HepG2 (cell line): ENCODE results near the gene PACSIN1. TPM values are rescaled to one million over a fixed set of nuclear protein-coding genes. Genes with fewer than 3 reads are reported as not detected.

ENCODE experiments used
- ATAC-seq: fragments of 200-7000 bp; cut with Tn5 transposase; 3 replicates; pipeline ENCODE4 v1.9.1; 2020; ENCODE audit warnings: mild to moderate bottlenecking, moderate library complexity
- BruUV-seq: library from RNA; stranded (reverse); fragments of 400-500 nt; replicated peaks from 2 replicates; lab custom pipeline; 2021; lab: Mats Ljungman, UMichigan
- CTCF ChIA-PET: fragments of 300-600 bp; formaldehyde crosslinking; extraction: SDS; loops from one replicate; lab custom pipeline; 2021; ENCODE audit warnings: low total read pairs, inconsistent platforms, low intra/inter-chr PET ratio; lab: Yijun Ruan, JAX
- POLR2A ChIA-PET: fragments of 350-600 bp; sonication (Branson Sonifier 250); formaldehyde crosslinking; loops from one replicate; lab custom pipeline; 2020; ENCODE audit warnings: antibody characterized with exemption, inconsistent platforms; lab: Yijun Ruan, JAX
- DNase-seq: peaks from one replicate; pipeline ENCODE4 v3.0.0-alpha.2; 2015; ENCODE audit warnings: low spot score
- FAIRE-seq: peaks from 3 replicates; lab custom pipeline; 2011; peaks lifted over from hg19 to GRCh38; lab: Jason Lieb, UNC
- H2AFZ ChIP-seq: one replicate; pipeline ENCODE4 v1.6.1; 2011; ENCODE audit warnings: low read length, inconsistent platforms
- H3K27ac ChIP-seq: fragments of 300-600 bp; 3 replicates; pipeline ENCODE4 v1.8.0; 2011; ENCODE audit warnings: mixed run types, mild to moderate bottlenecking, mixed read lengths, low read length, inconsistent platforms; ENCODE audit not compliant: insufficient read depth; ENCODE audit errors: extremely low read length
- H3K27me3 ChIP-seq, 2 experiments: fragments of 200-600 bp in 1 of 2; 2 replicates in 1 of 2; 3 replicates in 1 of 2; pipeline versions ENCODE4 v1.6.0 to v1.8.0; 2011; ENCODE audit warnings: low read length in 2 of 2, mild to moderate bottlenecking in 2 of 2, moderate library complexity in 2 of 2, inconsistent platforms in 1 of 2; ENCODE audit not compliant: insufficient read depth in 2 of 2, control insufficient read depth in 1 of 2
- H3K36me3 ChIP-seq, 2 experiments: fragments of 200-600 bp in 1 of 2; replicated peaks in 1 of 2; 2 replicates in 1 of 2; 3 replicates in 1 of 2; pipeline versions ENCODE4 v1.5.1 to v1.8.0; 2011; ENCODE audit warnings: low read length in 2 of 2, inconsistent platforms in 1 of 2; ENCODE audit not compliant: insufficient read depth in 2 of 2, control insufficient read depth in 1 of 2
- H3K4me1 ChIP-seq: 2 replicates; pipeline ENCODE4 v1.5.1; 2012; ENCODE audit warnings: low read length, inconsistent platforms; ENCODE audit not compliant: insufficient read depth
- H3K4me2 ChIP-seq: 2 replicates; pipeline ENCODE4 v1.6.0; 2011; ENCODE audit warnings: low read depth, low read length, inconsistent platforms
- H3K4me3 ChIP-seq, 3 experiments: fragments of 200-600 bp in 1 of 3; sonication (generic), shearing (Covaris generic) in 1 of 3; replicated peaks in 1 of 3; 2 replicates each; pipeline ENCODE4 v1.5.1; 2011 to 2016; ENCODE audit warnings: low read length in 3 of 3, inconsistent platforms in 2 of 3, low read depth in 2 of 3, mild to moderate bottlenecking in 2 of 3, control low read depth in 1 of 3, mixed read lengths in 1 of 3; ENCODE audit not compliant: insufficient read depth in 1 of 3
- H3K79me2 ChIP-seq: one replicate; pipeline ENCODE4 v1.6.1; 2011; ENCODE audit warnings: low read length, inconsistent platforms; ENCODE audit not compliant: insufficient read depth
- H3K9ac ChIP-seq: 2 replicates; pipeline ENCODE4 v1.6.0; 2011; ENCODE audit warnings: mild to moderate bottlenecking, low read depth, low read length, inconsistent platforms; ENCODE audit not compliant: insufficient read depth
- H3K9me3 ChIP-seq: 2 replicates; pipeline ENCODE4 v1.5.1; 2012; ENCODE audit warnings: mild to moderate bottlenecking, low read length
- H4K20me1 ChIP-seq: 2 replicates; pipeline ENCODE4 v1.6.0; 2011; ENCODE audit warnings: inconsistent platforms, mild to moderate bottlenecking, low read length, moderate library complexity; ENCODE audit not compliant: insufficient read depth
- HDAC6 ChIP-seq: fragments of 200-600 bp; sonication (generic); IDR thresholded peaks from 2 replicates; pipeline ENCODE4 v1.7.0; 2017; ENCODE audit warnings: mild to moderate bottlenecking, antibody characterized with exemption, low read length, low read depth
- KAT2B ChIP-seq: fragments of 150-350 bp; IDR thresholded peaks from 2 replicates; pipeline ENCODE4 v1.6.1; 2014; ENCODE audit warnings: low read depth, low read length, borderline replicate concordance
- KAT8 ChIP-seq: IDR thresholded peaks from 2 replicates; pipeline ENCODE4 v1.6.1; 2016; ENCODE audit warnings: missing genetic modification reagents, missing compliant biosample characterization
- NFYB ChIP-seq: sonication (generic); formaldehyde crosslinking; IDR thresholded peaks from 2 replicates; pipeline ENCODE4 v1.4.0; 2020; ENCODE audit warnings: missing genetic modification reagents
- NFYC ChIP-seq: IDR thresholded peaks from 2 replicates; pipeline ENCODE4 v1.6.1; 2016; ENCODE audit warnings: missing genetic modification reagents, missing compliant biosample characterization
- NR2F1 ChIP-seq, 2 experiments: fragments of 450-650 bp in 1 of 2; formaldehyde crosslinking in 1 of 2; IDR thresholded peaks; 2 replicates each; pipeline versions ENCODE4 v1.5.0 to v1.6.1; 2016 to 2020; ENCODE audit warnings: mild to moderate bottlenecking in 1 of 2, missing compliant biosample characterization in 1 of 2, missing genetic modification reagents in 1 of 2, moderate library complexity in 1 of 2
- ZFX ChIP-seq: sonication (generic); formaldehyde crosslinking; IDR thresholded peaks from 2 replicates; pipeline ENCODE4 v1.4.0; 2020; ENCODE audit warnings: mild to moderate bottlenecking, low read depth, missing genetic modification reagents, moderate library complexity
- ZNF17 ChIP-seq: sonication (generic); formaldehyde crosslinking; IDR thresholded peaks from 2 replicates; pipeline ENCODE4 v1.5.0; 2020; ENCODE audit warnings: mild to moderate bottlenecking, missing genetic modification reagents
- ZNF235 ChIP-seq: sonication (generic); formaldehyde crosslinking; IDR thresholded peaks from 2 replicates; pipeline ENCODE4 v1.8.1; 2023; ENCODE audit warnings: mild to moderate bottlenecking, missing genetic modification reagents, borderline replicate concordance
- ZNF343 ChIP-seq: sonication (generic); formaldehyde crosslinking; IDR thresholded peaks from 2 replicates; pipeline ENCODE4 v1.4.0; 2020; ENCODE audit warnings: mild to moderate bottlenecking, missing genetic modification reagents
- ZNF713 ChIP-seq: sonication (generic); formaldehyde crosslinking; IDR thresholded peaks from 2 replicates; pipeline ENCODE4 v1.4.0; 2020; ENCODE audit warnings: mild to moderate bottlenecking, missing genetic modification reagents
- ZNF879 ChIP-seq: sonication (generic); formaldehyde crosslinking; IDR thresholded peaks from 2 replicates; pipeline ENCODE4 v1.8.1; 2023; ENCODE audit warnings: missing genetic modification reagents
- ZSCAN31 ChIP-seq: sonication (generic); formaldehyde crosslinking; IDR thresholded peaks from 2 replicates; pipeline ENCODE4 v1.5.0; 2020; ENCODE audit warnings: low read depth, mild to moderate bottlenecking, missing genetic modification reagents
- WGBS: methylation state at CpG from one replicate; pipeline ENCODE4 v1.1.6; 2017; ENCODE audit warnings: low lambda C conversion rate; 5-methylcytosine and 5-hydroxymethylcytosine counted together
- in situ Hi-C: cut with HindIII; loops from 2 replicates; pipeline ENCODE4 v1.10.0; 2017; ENCODE audit warnings: low pct_unique_long_range_greater_than_20kb; ENCODE audit not compliant: extremely low pct_ligation_motif_present
- intact Hi-C: fragments of 100-400 bp; cut with micrococcal nuclease; formaldehyde crosslinking; loops from one replicate; pipeline ENCODE4 v1.10.0; 2022; ENCODE audit not compliant: unreplicated experiment
- polyA plus RNA-seq, 8 experiments: library from polyadenylated mRNA; depleted of rRNA in 3 of 8; stranded (reverse) in 7 of 8; unstranded in 1 of 8; fragments of >200 nt; fragmentation: Illumina TruSeq in 4 of 8; extraction: Trizol in 4 of 8; gene quantifications; 2 replicates each; pipeline versions ENCODE4 v1.2.1 to v1.2.3, GENCODE V29; 2011 to 2016; ENCODE audit warnings: low read depth in 4 of 8, missing spikeins in 1 of 8, mixed read lengths in 1 of 8; ENCODE audit not compliant: insufficient read depth in 1 of 8
- total RNA-seq, 5 experiments: library from RNA; depleted of rRNA; stranded (reverse); fragments of >200 nt; fragmentation: Illumina TruSeq; extraction: Trizol; gene quantifications; 2 replicates each; pipeline ENCODE4 v1.2.3, GENCODE V29; 2016; ENCODE audit warnings: low read depth in 1 of 5
- TF ChIP-seq, protein P1 (sequence below): sonication (generic); formaldehyde crosslinking; IDR thresholded peaks from 2 replicates; pipeline ENCODE4; 2020; ENCODE audit warnings: missing genetic modification reagents, mild to moderate bottlenecking, borderline replicate concordance
- TF ChIP-seq, protein P2 (sequence below): sonication (generic); formaldehyde crosslinking; IDR thresholded peaks from 2 replicates; pipeline ENCODE4 v1.5.0; 2020; ENCODE audit warnings: mild to moderate bottlenecking, missing genetic modification reagents, moderate library complexity

PACSIN1 gene
- total and polyA plus RNA-seq, 2 of the 13 experiments (the other 11 are each of a cell fraction or from before 2014, with no cell fraction given) = not detected

DNA sequence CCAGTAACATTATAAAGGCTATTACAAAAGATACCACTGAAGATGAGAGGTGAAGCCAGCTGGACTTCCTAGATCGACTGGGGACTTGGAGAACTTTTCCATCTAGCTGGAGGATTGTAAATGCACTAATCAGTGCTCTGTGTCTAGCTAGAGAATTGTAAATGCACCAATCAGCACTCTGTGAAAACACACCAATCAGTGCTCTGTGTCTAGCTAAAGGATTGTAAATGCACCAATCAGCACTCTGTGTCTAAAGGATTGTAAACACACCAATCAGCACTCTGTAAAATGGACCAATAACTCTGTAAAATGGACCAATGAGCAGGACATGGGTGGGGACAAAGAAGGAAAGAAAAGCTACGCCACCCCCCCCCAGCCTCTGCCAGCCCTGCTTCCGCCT lies 26.4 kb upstream of the PACSIN1 start:
- Histone ChIP-seq H3K4me2 (no peak overlapping the region), H4K20me1 (no peaks in the 10 kb centered on the region), H3K27ac (no peak overlapping the region), H3K4me3 (no peak overlapping the region), H3K9ac (no peak overlapping the region), H3K36me3 (no peaks in the 10 kb centered on the region), H3K4me1 (no peaks in the 10 kb centered on the region), H3K79me2 (no peaks in the 10 kb centered on the region), H3K9me3 (no peaks in the 10 kb centered on the region), H2AFZ (no peak overlapping the region), H3K27me3 (peaks cover 0 to under 1% of the 10 kb centered on the region in 2 experiments; a peak in 1 of 5 replicates)
- in situ Hi-C loops (no loop called here), intact Hi-C loops (no loop called here)
- POLR2A ChIA-PET = interaction anchor here (0.6 to 1.7 kb wide), 2 partner anchors 13 to 60 kb away, joined by 3 to 7 read pairs; partner anchors contain the start of gene RPS10
- ATAC-seq (no peak), DNase-seq (no peak), FAIRE-seq (peak; percentile 46)
- WGBS = 4% methylated on average over 1 of the region's 3 CpGs
- no TSS peak for BruUV-seq
- CTCF ChIA-PET = no interaction called here
- TF ChIP-seq KAT8 (no peak), ZNF343 (CRISPR knock-in tag) (no peak), ZNF235 (CRISPR knock-in tag) (no peak), NR2F1 (CRISPR knock-in tag; IDR thresholded peaks at IDR 0.05) (no peak), HDAC6 (no peak), ZNF879 (CRISPR knock-in tag) (no peak), KAT2B (no peak), NFYB (CRISPR knock-in tag) (peak; percentile 71), NFYC (CRISPR knock-in tag) (peak; percentile 69), ZSCAN31 (CRISPR knock-in tag) (no peak), ZFX (no peak), ZNF713 (CRISPR knock-in tag) (no peak), ZNF17 (CRISPR knock-in tag) (no peak)
- TF ChIP-seq, protein P1, sequence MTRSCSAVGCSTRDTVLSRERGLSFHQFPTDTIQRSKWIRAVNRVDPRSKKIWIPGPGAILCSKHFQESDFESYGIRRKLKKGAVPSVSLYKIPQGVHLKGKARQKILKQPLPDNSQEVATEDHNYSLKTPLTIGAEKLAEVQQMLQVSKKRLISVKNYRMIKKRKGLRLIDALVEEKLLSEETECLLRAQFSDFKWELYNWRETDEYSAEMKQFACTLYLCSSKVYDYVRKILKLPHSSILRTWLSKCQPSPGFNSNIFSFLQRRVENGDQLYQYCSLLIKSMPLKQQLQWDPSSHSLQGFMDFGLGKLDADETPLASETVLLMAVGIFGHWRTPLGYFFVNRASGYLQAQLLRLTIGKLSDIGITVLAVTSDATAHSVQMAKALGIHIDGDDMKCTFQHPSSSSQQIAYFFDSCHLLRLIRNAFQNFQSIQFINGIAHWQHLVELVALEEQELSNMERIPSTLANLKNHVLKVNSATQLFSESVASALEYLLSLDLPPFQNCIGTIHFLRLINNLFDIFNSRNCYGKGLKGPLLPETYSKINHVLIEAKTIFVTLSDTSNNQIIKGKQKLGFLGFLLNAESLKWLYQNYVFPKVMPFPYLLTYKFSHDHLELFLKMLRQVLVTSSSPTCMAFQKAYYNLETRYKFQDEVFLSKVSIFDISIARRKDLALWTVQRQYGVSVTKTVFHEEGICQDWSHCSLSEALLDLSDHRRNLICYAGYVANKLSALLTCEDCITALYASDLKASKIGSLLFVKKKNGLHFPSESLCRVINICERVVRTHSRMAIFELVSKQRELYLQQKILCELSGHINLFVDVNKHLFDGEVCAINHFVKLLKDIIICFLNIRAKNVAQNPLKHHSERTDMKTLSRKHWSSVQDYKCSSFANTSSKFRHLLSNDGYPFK = no peak
- TF ChIP-seq, protein P2, sequence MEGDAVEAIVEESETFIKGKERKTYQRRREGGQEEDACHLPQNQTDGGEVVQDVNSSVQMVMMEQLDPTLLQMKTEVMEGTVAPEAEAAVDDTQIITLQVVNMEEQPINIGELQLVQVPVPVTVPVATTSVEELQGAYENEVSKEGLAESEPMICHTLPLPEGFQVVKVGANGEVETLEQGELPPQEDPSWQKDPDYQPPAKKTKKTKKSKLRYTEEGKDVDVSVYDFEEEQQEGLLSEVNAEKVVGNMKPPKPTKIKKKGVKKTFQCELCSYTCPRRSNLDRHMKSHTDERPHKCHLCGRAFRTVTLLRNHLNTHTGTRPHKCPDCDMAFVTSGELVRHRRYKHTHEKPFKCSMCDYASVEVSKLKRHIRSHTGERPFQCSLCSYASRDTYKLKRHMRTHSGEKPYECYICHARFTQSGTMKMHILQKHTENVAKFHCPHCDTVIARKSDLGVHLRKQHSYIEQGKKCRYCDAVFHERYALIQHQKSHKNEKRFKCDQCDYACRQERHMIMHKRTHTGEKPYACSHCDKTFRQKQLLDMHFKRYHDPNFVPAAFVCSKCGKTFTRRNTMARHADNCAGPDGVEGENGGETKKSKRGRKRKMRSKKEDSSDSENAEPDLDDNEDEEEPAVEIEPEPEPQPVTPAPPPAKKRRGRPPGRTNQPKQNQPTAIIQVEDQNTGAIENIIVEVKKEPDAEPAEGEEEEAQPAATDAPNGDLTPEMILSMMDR (CRISPR knock-in tag) = no peak
